IMR-90 (cell line): ENCODE data around the gene MRPL40. TPM values are rescaled to one million over a fixed set of nuclear protein-coding genes. Genes with fewer than 3 reads are reported as not detected.

Source experiments
- ATAC-seq: fragments of 200-7000 bp; cut with Tn5 transposase; 2 replicates; pipeline ENCODE4 v1.9.1; 2020; ENCODE audit warnings: low read depth, mild to moderate bottlenecking, moderate library complexity
- BruUV-seq: library from RNA; stranded (reverse); fragments of 400-500 nt; replicated peaks from 2 replicates; lab custom pipeline; 2021; lab: Mats Ljungman, UMichigan
- CTCF ChIA-PET: fragments of 300-600 bp; formaldehyde crosslinking; extraction: SDS; loops from one replicate; lab custom pipeline; 2021; ENCODE audit warnings: antibody characterized with exemption; lab: Yijun Ruan, JAX
- POLR2A ChIA-PET: fragments of 300-600 bp; sonication (Branson Sonifier 250); formaldehyde crosslinking; loops from one replicate; lab custom pipeline; 2022; ENCODE audit warnings: antibody characterized with exemption; ENCODE audit not compliant: unreplicated experiment; lab: Charles Lee
- DNase-seq: peaks from one replicate; pipeline ENCODE4 v3.0.0; 2013
- H2AFZ ChIP-seq: replicated peaks from 2 replicates; pipeline ENCODE3; 2013; ENCODE audit warnings: low read length, mild to moderate bottlenecking; ENCODE audit not compliant: poor library complexity
- H2AK5ac ChIP-seq: 2 replicates; pipeline ENCODE4 v1.6.1; 2013; ENCODE audit warnings: low read depth, low read length, inconsistent platforms
- H2AK9ac ChIP-seq: replicated peaks from 2 replicates; pipeline ENCODE3; 2013; ENCODE audit warnings: mild to moderate bottlenecking, low read depth, low read length, moderate library complexity; ENCODE audit not compliant: poor library complexity
- H2BK120ac ChIP-seq: 2 replicates; pipeline ENCODE4 v1.6.1; 2013; ENCODE audit warnings: low read depth, low read length, inconsistent platforms
- H2BK15ac ChIP-seq: 3 replicates; pipeline ENCODE4 v1.6.1; 2013; ENCODE audit warnings: low read depth, low read length, inconsistent platforms
- H2BK20ac ChIP-seq: 2 replicates; pipeline ENCODE4 v1.6.1; 2013; ENCODE audit warnings: low read depth, mild to moderate bottlenecking, inconsistent platforms, low read length, moderate library complexity
- H2BK5ac ChIP-seq: 2 replicates; pipeline ENCODE4 v1.6.1; 2013; ENCODE audit warnings: mild to moderate bottlenecking, low read depth, low read length, inconsistent platforms; ENCODE audit not compliant: poor library complexity, severe bottlenecking
- H3K14ac ChIP-seq: replicated peaks from 2 replicates; pipeline ENCODE4 v1.6.1; 2013; ENCODE audit warnings: low read depth, low read length, inconsistent platforms
- H3K18ac ChIP-seq: 2 replicates; pipeline ENCODE4 v1.6.1; 2013; ENCODE audit warnings: low read depth, low read length, control low read depth
- H3K23ac ChIP-seq: 2 replicates; pipeline ENCODE4 v1.6.1; 2013; ENCODE audit warnings: low read depth, low read length, inconsistent platforms
- H3K27ac ChIP-seq: 2 replicates; pipeline ENCODE4 v1.5.1; 2013; ENCODE audit warnings: mild to moderate bottlenecking, control low read depth, low read length; ENCODE audit not compliant: insufficient read depth
- H3K27me3 ChIP-seq: 2 replicates; pipeline ENCODE4 v1.6.1; 2013; ENCODE audit warnings: low read length; ENCODE audit not compliant: control insufficient read depth, insufficient read depth
- H3K36me3 ChIP-seq: 2 replicates; pipeline ENCODE4 v1.6.1; 2013; ENCODE audit warnings: low read length, mixed read lengths; ENCODE audit not compliant: control insufficient read depth, insufficient read depth
- H3K4ac ChIP-seq: 2 replicates; pipeline ENCODE4 v1.6.1; 2013; ENCODE audit warnings: low read depth, low read length, inconsistent platforms
- H3K4me1 ChIP-seq: 2 replicates; pipeline ENCODE4 v1.6.1; 2013; ENCODE audit warnings: low read length, mixed read lengths; ENCODE audit not compliant: control insufficient read depth, insufficient read depth
- H3K4me2 ChIP-seq: 2 replicates; pipeline ENCODE4 v1.6.1; 2013; ENCODE audit warnings: low read depth, mild to moderate bottlenecking, control low read depth, low read length, moderate library complexity
- H3K4me3 ChIP-seq: 2 replicates; pipeline ENCODE4 v1.5.1; 2013; ENCODE audit warnings: low read depth, mild to moderate bottlenecking, control low read depth, low read length, moderate library complexity; ENCODE audit not compliant: insufficient read depth
- H3K56ac ChIP-seq: 2 replicates; pipeline ENCODE4 v1.6.1; 2013; ENCODE audit warnings: low read length, inconsistent platforms; ENCODE audit not compliant: insufficient read depth; ENCODE audit errors: extremely low read depth
- H3K79me1 ChIP-seq, 2 experiments: 2 replicates each; pipeline ENCODE4 v1.6.1; 2013; ENCODE audit warnings: low read length in 2 of 2, inconsistent platforms in 1 of 2, low read depth in 1 of 2
- H3K9ac ChIP-seq: 2 replicates; pipeline ENCODE4 v1.6.1; 2013; ENCODE audit warnings: low read depth, low read length, control low read depth
- H3K9me1 ChIP-seq: 2 replicates; pipeline ENCODE4 v1.6.1; 2013; ENCODE audit warnings: low read length, inconsistent platforms; ENCODE audit not compliant: insufficient read depth
- H3K9me3 ChIP-seq: 2 replicates; pipeline ENCODE4 v1.6.1; 2013; ENCODE audit warnings: low read length; ENCODE audit not compliant: control insufficient read depth, insufficient read depth
- H4K20me1 ChIP-seq: 2 replicates; pipeline ENCODE4 v1.6.1; 2013; ENCODE audit warnings: low read length, inconsistent platforms; ENCODE audit not compliant: insufficient read depth
- H4K5ac ChIP-seq: 2 replicates; pipeline ENCODE4 v1.6.1; 2013; ENCODE audit warnings: mild to moderate bottlenecking, low read depth, low read length, control low read depth
- H4K8ac ChIP-seq, 2 experiments: 2 replicates each; pipeline ENCODE4 v1.6.1; 2013; ENCODE audit warnings: low read depth in 2 of 2, low read length in 2 of 2, control low read depth in 1 of 2, inconsistent platforms in 1 of 2
- H4K91ac ChIP-seq: 2 replicates; pipeline ENCODE4 v1.6.1; 2013; ENCODE audit warnings: low read depth, low read length, inconsistent platforms; ENCODE audit not compliant: insufficient read depth
- MAFK ChIP-seq: IDR thresholded peaks from 2 replicates; pipeline ENCODE4 v1.6.1; 2012; ENCODE audit warnings: low read depth, low read length, improper control_type of control experiment
- RFX5 ChIP-seq: IDR thresholded peaks from 2 replicates; pipeline ENCODE4 v1.8.0; 2012; ENCODE audit warnings: low read depth, mild to moderate bottlenecking, low read length, moderate library complexity
- WGBS, 2 experiments: methylation state at CpG; one replicate each; pipeline versions ENCODE4 v1.1.5 to v1.1.7; 2013; ENCODE audit warnings: missing lambda C conversion rate in 2 of 2; ENCODE audit not compliant: insufficient read length in 1 of 2; ENCODE audit errors: extremely low coverage in 2 of 2; 5-methylcytosine and 5-hydroxymethylcytosine counted together
- dilution Hi-C: fragments of 300-500 bp; cut with HindIII; formaldehyde crosslinking; loops from one replicate; pipeline ENCODE4 v1.14.3; 2018; ENCODE audit warnings: low sequenced_read_pairs; ENCODE audit not compliant: unreplicated experiment
- in situ Hi-C: fragments of 300-500 bp; cut with MboI; formaldehyde crosslinking; loops from 3 replicates; pipeline ENCODE4 v1.14.3; 2019; ENCODE audit warnings: low sequenced_read_pairs, inconsistent platforms, mixed read lengths
- intact Hi-C: fragments of 100-400 bp; cut with micrococcal nuclease; formaldehyde crosslinking; loops from 2 replicates; pipeline ENCODE4 v1.10.0; 2022
- polyA plus RNA-seq, 3 experiments: library from polyadenylated mRNA; depleted of rRNA; stranded (reverse); fragments of >200 nt; gene quantifications; 2 replicates each; pipeline ENCODE4 v1.2.3, GENCODE V29; 2012; ENCODE audit warnings: low replicate concordance in 1 of 3
- total RNA-seq: library from RNA; depleted of rRNA; stranded (reverse); fragments of >200 nt; gene quantifications from 2 replicates; pipeline ENCODE4 v1.2.3, GENCODE V29; 2012

Gene MRPL40
- total and polyA plus RNA-seq, 2 of the 4 experiments (the other 2 are of a cell fraction) = 36.7 to 37.5 TPM

GRCh38 chr22:19419086-19419463 lies 13.3 kb upstream of the MRPL40 start:
- Histone ChIP-seq H3K4ac (no peak overlapping the region), H4K20me1 (peaks cover 52% of the 10 kb centered on the region), H4K8ac (no peak overlapping the region), H2AK5ac (no peak overlapping the region), H4K5ac (no peak overlapping the region), H3K4me1 (peaks cover 5% of the 10 kb centered on the region; the same call in 1 of the 2 replicates), H2AFZ (no peak overlapping the region), H3K14ac (no peak overlapping the region), H3K18ac (no peak overlapping the region), H3K56ac (no peak overlapping the region), H3K27me3 (no peaks in the 10 kb centered on the region), H3K27ac (no peak overlapping the region), H3K9me1 (peaks cover 26% of the 10 kb centered on the region), H3K79me1 (peaks cover 9 to 74% of the 10 kb centered on the region in 2 experiments), H3K36me3 (no peaks in the 10 kb centered on the region), H2AK9ac (no peak overlapping the region), H2BK15ac (no peak overlapping the region), H2BK5ac (no peak overlapping the region), H3K9me3 (no peaks in the 10 kb centered on the region), H2BK120ac (no peak overlapping the region), H3K23ac (no peak overlapping the region), H3K9ac (no peak overlapping the region), H3K4me2 (no peak overlapping the region), H4K91ac (no peak overlapping the region), H2BK20ac (no peak overlapping the region), H3K4me3 (no peak overlapping the region)
- TF ChIP-seq MAFK (no peak), RFX5 (no peak)
- POLR2A ChIA-PET = no interaction called here
- BruUV-seq = no TSS peak
- CTCF ChIA-PET = no interaction called here
- no peak for DNase-seq
- intact Hi-C loops (no loop called here), in situ Hi-C loops (no loop called here), dilution Hi-C loops (no loop called here)
- ATAC-seq = no peak
- WGBS, 2 experiments = 100% methylated on average over 4 of the region's 5 CpGs; no CpG with 5 or more reads in 1 of the 2 experiments
